HepG2 (cell line): ENCODE measurements around the gene MYH9. TPM values are rescaled to one million over a fixed set of nuclear protein-coding genes. Genes with fewer than 3 reads are reported as not detected.

ENCODE experiments used
- ATAC-seq: fragments of 200-7000 bp; cut with Tn5 transposase; 3 replicates; pipeline ENCODE4 v1.9.1; 2020; ENCODE audit warnings: mild to moderate bottlenecking, moderate library complexity
- BruUV-seq: library from RNA; stranded (reverse); fragments of 400-500 nt; replicated peaks from 2 replicates; lab custom pipeline; 2021; lab: Mats Ljungman, UMichigan
- CTCF ChIA-PET: fragments of 300-600 bp; formaldehyde crosslinking; extraction: SDS; loops from one replicate; lab custom pipeline; 2021; ENCODE audit warnings: low total read pairs, inconsistent platforms, low intra/inter-chr PET ratio; lab: Yijun Ruan, JAX
- POLR2A ChIA-PET: fragments of 350-600 bp; sonication (Branson Sonifier 250); formaldehyde crosslinking; loops from one replicate; lab custom pipeline; 2020; ENCODE audit warnings: antibody characterized with exemption, inconsistent platforms; lab: Yijun Ruan, JAX
- DNase-seq: peaks from one replicate; pipeline ENCODE4 v3.0.0-alpha.2; 2015; ENCODE audit warnings: low spot score
- FAIRE-seq: peaks from 3 replicates; lab custom pipeline; 2011; peaks lifted over from hg19 to GRCh38; lab: Jason Lieb, UNC
- H2AFZ ChIP-seq: one replicate; pipeline ENCODE4 v1.6.1; 2011; ENCODE audit warnings: low read length, inconsistent platforms
- H3K27ac ChIP-seq: fragments of 300-600 bp; 3 replicates; pipeline ENCODE4 v1.8.0; 2011; ENCODE audit warnings: mixed run types, mild to moderate bottlenecking, mixed read lengths, low read length, inconsistent platforms; ENCODE audit not compliant: insufficient read depth; ENCODE audit errors: extremely low read length
- H3K27me3 ChIP-seq, 2 experiments: fragments of 200-600 bp in 1 of 2; 2 replicates in 1 of 2; 3 replicates in 1 of 2; pipeline versions ENCODE4 v1.6.0 to v1.8.0; 2011; ENCODE audit warnings: low read length in 2 of 2, mild to moderate bottlenecking in 2 of 2, moderate library complexity in 2 of 2, inconsistent platforms in 1 of 2; ENCODE audit not compliant: insufficient read depth in 2 of 2, control insufficient read depth in 1 of 2
- H3K36me3 ChIP-seq, 2 experiments: fragments of 200-600 bp in 1 of 2; replicated peaks in 1 of 2; 2 replicates in 1 of 2; 3 replicates in 1 of 2; pipeline versions ENCODE4 v1.5.1 to v1.8.0; 2011; ENCODE audit warnings: low read length in 2 of 2, inconsistent platforms in 1 of 2; ENCODE audit not compliant: insufficient read depth in 2 of 2, control insufficient read depth in 1 of 2
- H3K4me1 ChIP-seq: 2 replicates; pipeline ENCODE4 v1.5.1; 2012; ENCODE audit warnings: low read length, inconsistent platforms; ENCODE audit not compliant: insufficient read depth
- H3K4me2 ChIP-seq: 2 replicates; pipeline ENCODE4 v1.6.0; 2011; ENCODE audit warnings: low read depth, low read length, inconsistent platforms
- H3K4me3 ChIP-seq, 3 experiments: fragments of 200-600 bp in 1 of 3; sonication (generic), shearing (Covaris generic) in 1 of 3; replicated peaks in 1 of 3; 2 replicates each; pipeline ENCODE4 v1.5.1; 2011 to 2016; ENCODE audit warnings: low read length in 3 of 3, inconsistent platforms in 2 of 3, low read depth in 2 of 3, mild to moderate bottlenecking in 2 of 3, control low read depth in 1 of 3, mixed read lengths in 1 of 3; ENCODE audit not compliant: insufficient read depth in 1 of 3
- H3K79me2 ChIP-seq: one replicate; pipeline ENCODE4 v1.6.1; 2011; ENCODE audit warnings: low read length, inconsistent platforms; ENCODE audit not compliant: insufficient read depth
- H3K9ac ChIP-seq: 2 replicates; pipeline ENCODE4 v1.6.0; 2011; ENCODE audit warnings: mild to moderate bottlenecking, low read depth, low read length, inconsistent platforms; ENCODE audit not compliant: insufficient read depth
- H3K9me3 ChIP-seq: 2 replicates; pipeline ENCODE4 v1.5.1; 2012; ENCODE audit warnings: mild to moderate bottlenecking, low read length
- H4K20me1 ChIP-seq: 2 replicates; pipeline ENCODE4 v1.6.0; 2011; ENCODE audit warnings: inconsistent platforms, mild to moderate bottlenecking, low read length, moderate library complexity; ENCODE audit not compliant: insufficient read depth
- CENPX ChIP-seq: sonication (generic); formaldehyde crosslinking; IDR thresholded peaks from 2 replicates; pipeline ENCODE4 v1.9.0; 2021; ENCODE audit warnings: mild to moderate bottlenecking, missing genetic modification reagents, moderate library complexity
- FOXC1 ChIP-seq: sonication (generic); formaldehyde crosslinking; IDR thresholded peaks from 2 replicates; pipeline ENCODE4 v1.8.0; 2022; ENCODE audit warnings: mild to moderate bottlenecking, missing genetic modification reagents, borderline replicate concordance
- GATAD1 ChIP-seq: IDR thresholded peaks from 2 replicates; pipeline ENCODE4 v1.6.1; 2016; ENCODE audit warnings: missing genetic modification reagents, missing compliant biosample characterization
- HNF4G ChIP-seq, 2 experiments: sonication (generic) in 1 of 2; formaldehyde crosslinking in 1 of 2; IDR thresholded peaks; 2 replicates each; pipeline versions ENCODE4 v1.4.0 to v1.6.1; 2011 to 2020; ENCODE audit warnings: borderline replicate concordance in 2 of 2, low read depth in 2 of 2, mild to moderate bottlenecking in 2 of 2, low read length in 1 of 2, missing genetic modification reagents in 1 of 2, moderate library complexity in 1 of 2
- HOXA9 ChIP-seq: sonication (generic); formaldehyde crosslinking; IDR thresholded peaks from 2 replicates; pipeline ENCODE4 v1.8.1; 2022; ENCODE audit warnings: missing genetic modification reagents, mild to moderate bottlenecking, moderate library complexity, borderline replicate concordance
- JDP2 ChIP-seq: sonication (generic); formaldehyde crosslinking; IDR thresholded peaks from 2 replicates; pipeline ENCODE4 v1.8.1; 2022; ENCODE audit warnings: missing genetic modification reagents, borderline replicate concordance
- JUNB ChIP-seq: sonication (generic); formaldehyde crosslinking; IDR thresholded peaks from 2 replicates; pipeline ENCODE4 v1.8.0; 2022; ENCODE audit warnings: missing genetic modification reagents, mild to moderate bottlenecking, borderline replicate concordance
- PHF21A ChIP-seq: sonication (generic); formaldehyde crosslinking; IDR thresholded peaks from 2 replicates; pipeline ENCODE4 v1.5.0; 2020; ENCODE audit warnings: mild to moderate bottlenecking, missing genetic modification reagents
- RFX5 ChIP-seq: IDR thresholded peaks from 2 replicates; pipeline ENCODE4 v1.6.1; 2011; ENCODE audit warnings: low read depth, low read length, improper control_type of control experiment
- RFXAP ChIP-seq: sonication (generic); formaldehyde crosslinking; IDR thresholded peaks from 2 replicates; pipeline ENCODE4 v1.4.0; 2020; ENCODE audit warnings: missing genetic modification reagents, borderline replicate concordance
- SATB2 ChIP-seq: sonication (generic); formaldehyde crosslinking; IDR thresholded peaks from 2 replicates; pipeline ENCODE4 v1.5.0; 2020; ENCODE audit warnings: missing genetic modification reagents
- SP4 ChIP-seq: sonication (generic); formaldehyde crosslinking; IDR thresholded peaks from 2 replicates; pipeline ENCODE4 v1.8.1; 2023; ENCODE audit warnings: mild to moderate bottlenecking, missing genetic modification reagents
- STAT5B ChIP-seq: sonication (generic); formaldehyde crosslinking; IDR thresholded peaks from 2 replicates; pipeline ENCODE4 v1.4.0; 2020; ENCODE audit warnings: missing genetic modification reagents
- WIZ ChIP-seq: sonication (generic); formaldehyde crosslinking; IDR thresholded peaks from 2 replicates; pipeline ENCODE4 v1.5.1; 2020; ENCODE audit warnings: mild to moderate bottlenecking, missing genetic modification reagents
- ZNF160 ChIP-seq: sonication (generic); formaldehyde crosslinking; IDR thresholded peaks from 2 replicates; pipeline ENCODE4 v1.8.0; 2022; ENCODE audit warnings: mild to moderate bottlenecking, inconsistent platforms, missing genetic modification reagents
- ZNF7 ChIP-seq: IDR thresholded peaks from 2 replicates; pipeline ENCODE4 v1.6.1; 2016; ENCODE audit warnings: missing biosample characterization, missing genetic modification reagents
- ZSCAN29 ChIP-seq: sonication (generic); formaldehyde crosslinking; conservative IDR thresholded peaks from 2 replicates; pipeline ENCODE4 v1.4.0; 2020; ENCODE audit warnings: mild to moderate bottlenecking, missing genetic modification reagents
- ZSCAN30 ChIP-seq: sonication (generic); formaldehyde crosslinking; IDR thresholded peaks from 2 replicates; pipeline ENCODE4 v1.5.0; 2020; ENCODE audit warnings: mild to moderate bottlenecking, missing genetic modification reagents
- WGBS: methylation state at CpG from one replicate; pipeline ENCODE4 v1.1.6; 2017; ENCODE audit warnings: low lambda C conversion rate; 5-methylcytosine and 5-hydroxymethylcytosine counted together
- in situ Hi-C: cut with HindIII; loops from 2 replicates; pipeline ENCODE4 v1.10.0; 2017; ENCODE audit warnings: low pct_unique_long_range_greater_than_20kb; ENCODE audit not compliant: extremely low pct_ligation_motif_present
- intact Hi-C: fragments of 100-400 bp; cut with micrococcal nuclease; formaldehyde crosslinking; loops from one replicate; pipeline ENCODE4 v1.10.0; 2022; ENCODE audit not compliant: unreplicated experiment
- polyA plus RNA-seq, 8 experiments: library from polyadenylated mRNA; depleted of rRNA in 3 of 8; stranded (reverse) in 7 of 8; unstranded in 1 of 8; fragments of >200 nt; fragmentation: Illumina TruSeq in 4 of 8; extraction: Trizol in 4 of 8; gene quantifications; 2 replicates each; pipeline versions ENCODE4 v1.2.1 to v1.2.3, GENCODE V29; 2011 to 2016; ENCODE audit warnings: low read depth in 4 of 8, missing spikeins in 1 of 8, mixed read lengths in 1 of 8; ENCODE audit not compliant: insufficient read depth in 1 of 8
- total RNA-seq, 5 experiments: library from RNA; depleted of rRNA; stranded (reverse); fragments of >200 nt; fragmentation: Illumina TruSeq; extraction: Trizol; gene quantifications; 2 replicates each; pipeline ENCODE4 v1.2.3, GENCODE V29; 2016; ENCODE audit warnings: low read depth in 1 of 5
- TF ChIP-seq, protein P1 (sequence below): sonication (generic); formaldehyde crosslinking; IDR thresholded peaks from 2 replicates; pipeline ENCODE4 v1.4.0; 2020; ENCODE audit warnings: missing genetic modification reagents; ENCODE audit errors: not compliant biosample characterization
- TF ChIP-seq, protein P2 (sequence below): sonication (generic); formaldehyde crosslinking; IDR thresholded peaks from 2 replicates; pipeline ENCODE4 v1.5.0; 2020; ENCODE audit warnings: mild to moderate bottlenecking, missing genetic modification reagents, moderate library complexity
- TF ChIP-seq, protein P3 (sequence below): sonication (generic); formaldehyde crosslinking; IDR thresholded peaks from 2 replicates; pipeline ENCODE4 v1.5.0; 2020; ENCODE audit warnings: missing genetic modification reagents, mild to moderate bottlenecking, borderline replicate concordance

MYH9 gene
- total and polyA plus RNA-seq, 2 of the 13 experiments (the other 11 are each of a cell fraction or from before 2014, with no cell fraction given), result 50.7 to 98.5 TPM

DNA sequence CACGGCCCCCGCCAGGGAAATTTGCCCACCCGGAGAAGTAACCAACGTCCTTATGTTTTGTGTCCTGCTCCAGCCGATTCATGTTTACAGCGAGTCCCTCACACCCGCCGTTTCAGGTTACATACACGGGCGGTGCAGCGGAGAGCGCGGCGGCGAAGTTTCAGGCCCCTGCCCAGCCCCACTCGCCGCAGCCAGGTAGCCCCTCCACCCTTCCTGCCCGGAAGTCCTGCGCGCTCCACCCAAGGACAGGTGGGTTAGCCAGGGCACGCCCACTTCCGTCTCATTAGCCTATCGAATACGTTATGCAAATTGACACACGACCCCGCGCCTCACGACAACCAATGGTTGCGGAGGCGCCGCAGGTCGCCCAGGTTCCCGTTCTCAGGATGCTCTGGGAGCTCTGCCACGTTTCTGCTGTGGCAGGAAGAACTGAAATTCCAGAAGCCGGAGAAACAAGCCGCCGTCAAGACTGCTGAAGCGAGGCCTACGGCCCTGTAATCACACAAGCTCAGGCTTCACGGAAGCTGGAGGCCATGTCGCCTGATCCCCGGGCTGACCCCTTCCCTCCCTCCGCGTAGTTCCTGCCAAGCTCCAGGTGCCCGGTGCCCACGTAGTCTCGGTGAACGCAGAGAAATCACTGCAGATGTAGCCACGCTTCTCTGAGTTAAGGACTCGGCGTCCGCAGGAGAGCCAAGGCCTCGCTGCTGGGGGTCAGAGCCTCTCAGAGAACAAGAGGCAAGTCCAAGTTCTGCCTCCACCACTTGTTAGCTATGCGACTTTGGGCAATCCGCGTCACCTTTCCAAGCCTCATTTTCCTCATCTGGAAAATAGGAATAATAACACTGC, 22.4 kb upstream of the MYH9 start:
- peak overlapping the region; percentile 79 for H3K9ac ChIP-seq
- intact Hi-C loops (loop anchor here (5.0 kb wide), 1 partner anchor 58 kb away; no protein-coding TSS in a partner anchor), in situ Hi-C loops (no loop called here)
- POLR2A ChIA-PET, result interaction anchor here (0.6 to 2.8 kb wide), 27 partner anchors 9 to 97 kb away, joined by 3 to 63 read pairs (median 7); partner anchors contain the start of genes FOXRED2, MYH9 and TXN2
- H3K79me2 ChIP-seq, result no peaks in the 10 kb centered on the region
- H3K36me3 ChIP-seq, result no peaks in the 10 kb centered on the region
- H3K4me2 ChIP-seq, result peak overlapping the region; percentile 88
- H3K9me3 ChIP-seq, result no peaks in the 10 kb centered on the region
- peak overlapping the region; percentile 56 to 72 (median 56) for H3K4me3 ChIP-seq
- no peaks in the 10 kb centered on the region for H4K20me1 ChIP-seq
- BruUV-seq, result TSS peak; percentile 99
- H3K27me3 ChIP-seq, result no peaks in the 10 kb centered on the region
- 3% methylated on average over 25 of the region's 56 CpGs for WGBS
- no peak overlapping the region for H2AFZ ChIP-seq
- peaks cover 74% of the 10 kb centered on the region for H3K4me1 ChIP-seq
- ATAC-seq (peak; percentile 94), FAIRE-seq (peak; percentile 75), DNase-seq (peak; percentile 97)
- H3K27ac ChIP-seq, result peak overlapping the region; percentile 90
- CTCF ChIA-PET, result no interaction called here
- TF ChIP-seq ZSCAN30 (no peak), JUNB (CRISPR knock-in tag) (no peak), RFXAP (CRISPR knock-in tag) (no peak; the same call in 1 of the 2 replicates), CENPX (CRISPR knock-in tag) (no peak), FOXC1 (CRISPR knock-in tag) (peak; percentile 51; the same call in 1 of the 2 replicates), RFX5 (no peak; the same call in 1 of the 2 replicates), GATAD1 (CRISPR knock-in tag) (peak; percentile 55; the same call in 1 of the 2 replicates), ZNF160 (no peak; the same call in 1 of the 2 replicates), STAT5B (CRISPR knock-in tag) (no peak), HNF4G (IDR thresholded peaks at IDR 0.05; ENCODE audit: borderline replicate concordance, low read depth, low read length) (no peak), HNF4G (CRISPR knock-in tag; IDR thresholded peaks at IDR 0.05; ENCODE audit: borderline replicate concordance, low read depth) (0 out of 2 replicates have a peak, but pooled peaks have one; percentile 49), HOXA9 (CRISPR knock-in tag) (no peak), WIZ (no peak), PHF21A (CRISPR knock-in tag) (peak; percentile 42), SP4 (CRISPR knock-in tag) (peak; percentile 98), ZNF7 (CRISPR knock-in tag) (no peak), SATB2 (CRISPR knock-in tag) (no peak), ZSCAN29 (CRISPR knock-in tag) (no peak), JDP2 (no peak)
- TF ChIP-seq, protein P1, sequence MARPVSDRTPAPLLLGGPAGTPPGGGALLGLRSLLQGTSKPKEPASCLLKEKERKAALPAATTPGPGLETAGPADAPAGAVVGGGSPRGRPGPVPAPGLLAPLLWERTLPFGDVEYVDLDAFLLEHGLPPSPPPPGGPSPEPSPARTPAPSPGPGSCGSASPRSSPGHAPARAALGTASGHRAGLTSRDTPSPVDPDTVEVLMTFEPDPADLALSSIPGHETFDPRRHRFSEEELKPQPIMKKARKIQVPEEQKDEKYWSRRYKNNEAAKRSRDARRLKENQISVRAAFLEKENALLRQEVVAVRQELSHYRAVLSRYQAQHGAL (CRISPR knock-in tag), result no peak
- TF ChIP-seq, protein P2, sequence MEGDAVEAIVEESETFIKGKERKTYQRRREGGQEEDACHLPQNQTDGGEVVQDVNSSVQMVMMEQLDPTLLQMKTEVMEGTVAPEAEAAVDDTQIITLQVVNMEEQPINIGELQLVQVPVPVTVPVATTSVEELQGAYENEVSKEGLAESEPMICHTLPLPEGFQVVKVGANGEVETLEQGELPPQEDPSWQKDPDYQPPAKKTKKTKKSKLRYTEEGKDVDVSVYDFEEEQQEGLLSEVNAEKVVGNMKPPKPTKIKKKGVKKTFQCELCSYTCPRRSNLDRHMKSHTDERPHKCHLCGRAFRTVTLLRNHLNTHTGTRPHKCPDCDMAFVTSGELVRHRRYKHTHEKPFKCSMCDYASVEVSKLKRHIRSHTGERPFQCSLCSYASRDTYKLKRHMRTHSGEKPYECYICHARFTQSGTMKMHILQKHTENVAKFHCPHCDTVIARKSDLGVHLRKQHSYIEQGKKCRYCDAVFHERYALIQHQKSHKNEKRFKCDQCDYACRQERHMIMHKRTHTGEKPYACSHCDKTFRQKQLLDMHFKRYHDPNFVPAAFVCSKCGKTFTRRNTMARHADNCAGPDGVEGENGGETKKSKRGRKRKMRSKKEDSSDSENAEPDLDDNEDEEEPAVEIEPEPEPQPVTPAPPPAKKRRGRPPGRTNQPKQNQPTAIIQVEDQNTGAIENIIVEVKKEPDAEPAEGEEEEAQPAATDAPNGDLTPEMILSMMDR (CRISPR knock-in tag), result no peak
- TF ChIP-seq, protein P3, sequence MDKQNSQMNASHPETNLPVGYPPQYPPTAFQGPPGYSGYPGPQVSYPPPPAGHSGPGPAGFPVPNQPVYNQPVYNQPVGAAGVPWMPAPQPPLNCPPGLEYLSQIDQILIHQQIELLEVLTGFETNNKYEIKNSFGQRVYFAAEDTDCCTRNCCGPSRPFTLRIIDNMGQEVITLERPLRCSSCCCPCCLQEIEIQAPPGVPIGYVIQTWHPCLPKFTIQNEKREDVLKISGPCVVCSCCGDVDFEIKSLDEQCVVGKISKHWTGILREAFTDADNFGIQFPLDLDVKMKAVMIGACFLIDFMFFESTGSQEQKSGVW, result no peak
